WTC11 (cell line): ENCODE measurements around the gene GALE. TPM values are rescaled to one million over a fixed set of nuclear protein-coding genes. Genes with fewer than 3 reads are reported as not detected.

Source experiments
- ATAC-seq: fragments of 200-7000 bp; cut with Tn5 transposase; 2 replicates; pipeline ENCODE4 v1.10.0; 2021; ENCODE audit warnings: mild to moderate bottlenecking, moderate library complexity
- CTCF ChIA-PET: fragments of 300-600 bp; sonication (Branson Sonifier 250); formaldehyde crosslinking; loops from one replicate; lab custom pipeline; 2021; ENCODE audit warnings: antibody characterized with exemption; lab: Charles Lee
- POLR2A ChIA-PET: fragments of 350-600 bp; sonication (Branson Sonifier 250); formaldehyde crosslinking; loops from one replicate; lab custom pipeline; 2021; ENCODE audit warnings: antibody characterized with exemption; lab: Charles Lee
- DNase-seq: peaks from one replicate; pipeline ENCODE4 v3.0.0; 2021; ENCODE audit warnings: low spot score
- H3K27ac Mint-ChIP-seq: 2 replicates; pipeline ENCODE4 v1.8.0; 2021; ENCODE audit warnings: mixed read lengths
- H3K27me3 Mint-ChIP-seq: 2 replicates; pipeline ENCODE4 v1.8.0; 2021; ENCODE audit warnings: low read depth, mild to moderate bottlenecking, moderate library complexity, mixed read lengths
- H3K36me3 Mint-ChIP-seq: 2 replicates; pipeline ENCODE4 v1.8.0; 2021; ENCODE audit warnings: mixed read lengths
- H3K4me1 Mint-ChIP-seq: 2 replicates; pipeline ENCODE4 v1.8.0; 2022; ENCODE audit warnings: mixed read lengths
- H3K4me3 Mint-ChIP-seq: 2 replicates; pipeline ENCODE4 v1.8.0; 2021; ENCODE audit warnings: mild to moderate bottlenecking, moderate library complexity, mixed read lengths
- H3K9me3 Mint-ChIP-seq: 2 replicates; pipeline ENCODE4 v1.8.0; 2021; ENCODE audit warnings: mixed read lengths
- CBFB ChIP-seq: sonication (generic); formaldehyde crosslinking; IDR thresholded peaks from 2 replicates; pipeline ENCODE4 v1.8.1; 2022; ENCODE audit warnings: mild to moderate bottlenecking, low read depth, missing genetic modification reagents
- CDX4 ChIP-seq: fragments of 250-450 bp; sonication (Bioruptor Pico); IDR thresholded peaks from 2 replicates; pipeline ENCODE4 v1.9.0; 2021; ENCODE audit warnings: moderate library complexity, mild to moderate bottlenecking, inconsistent platforms, borderline replicate concordance
- CREB1 ChIP-seq: sonication (generic); formaldehyde crosslinking; IDR thresholded peaks from 2 replicates; pipeline ENCODE4 v1.8.0; 2023; ENCODE audit warnings: mild to moderate bottlenecking, missing genetic modification reagents
- ERG ChIP-seq: fragments of 250-450 bp; sonication (Bioruptor Pico); IDR thresholded peaks from 2 replicates; pipeline ENCODE4 v1.8.0; 2021; ENCODE audit warnings: mild to moderate bottlenecking
- FOXP1 ChIP-seq: sonication (generic); formaldehyde crosslinking; IDR thresholded peaks from 2 replicates; pipeline ENCODE4 v1.8.0; 2022; ENCODE audit warnings: missing genetic modification reagents, mild to moderate bottlenecking, moderate library complexity, borderline replicate concordance
- GRHL2 ChIP-seq: fragments of 250-450 bp; sonication (Bioruptor Pico); IDR thresholded peaks from 2 replicates; pipeline ENCODE4 v1.8.0; 2022; ENCODE audit warnings: mild to moderate bottlenecking, moderate library complexity; ENCODE audit not compliant: insufficient replicate concordance, severe bottlenecking
- HMGA2 ChIP-seq: fragments of 250-450 bp; sonication (Bioruptor Pico); IDR thresholded peaks from 2 replicates; pipeline ENCODE4 v1.4.0; 2021; ENCODE audit warnings: mild to moderate bottlenecking, moderate library complexity
- JAZF1 ChIP-seq: fragments of 250-450 bp; sonication (Bioruptor Pico); IDR thresholded peaks from 2 replicates; pipeline ENCODE4 v1.9.0; 2021; ENCODE audit warnings: moderate library complexity, mild to moderate bottlenecking, inconsistent platforms
- MAX ChIP-seq: sonication (generic); formaldehyde crosslinking; IDR thresholded peaks from 2 replicates; pipeline ENCODE4 v1.8.0; 2022; ENCODE audit warnings: mild to moderate bottlenecking, missing genetic modification reagents
- MXD4 ChIP-seq: fragments of 250-450 bp; sonication (Bioruptor Pico); IDR thresholded peaks from 2 replicates; pipeline ENCODE4 v1.8.0; 2021; ENCODE audit warnings: mild to moderate bottlenecking, moderate library complexity, borderline replicate concordance
- MYBL2 ChIP-seq: sonication (generic); formaldehyde crosslinking; IDR thresholded peaks from 2 replicates; pipeline ENCODE4 v1.8.1; 2023; ENCODE audit warnings: mild to moderate bottlenecking, moderate library complexity, missing genetic modification reagents
- NFYB ChIP-seq: sonication (generic); formaldehyde crosslinking; conservative IDR thresholded peaks from 2 replicates; pipeline ENCODE4 v1.8.0; 2022; ENCODE audit warnings: low read depth, missing genetic modification reagents
- PREB ChIP-seq: sonication (generic); formaldehyde crosslinking; IDR thresholded peaks from 2 replicates; pipeline ENCODE4 v1.8.1; 2022; ENCODE audit warnings: mild to moderate bottlenecking, missing genetic modification reagents, moderate library complexity, borderline replicate concordance
- TEAD1 ChIP-seq: sonication (generic); formaldehyde crosslinking; IDR thresholded peaks from 2 replicates; pipeline ENCODE4 v1.8.0; 2022; ENCODE audit warnings: mild to moderate bottlenecking, missing genetic modification reagents
- TEAD4 ChIP-seq: sonication (generic); formaldehyde crosslinking; IDR thresholded peaks from 2 replicates; pipeline ENCODE4 v1.8.0; 2022; ENCODE audit warnings: mild to moderate bottlenecking, missing genetic modification reagents
- USF2 ChIP-seq: sonication (generic); formaldehyde crosslinking; IDR thresholded peaks from 2 replicates; pipeline ENCODE4 v1.8.1; 2023; ENCODE audit warnings: mild to moderate bottlenecking, missing genetic modification reagents, moderate library complexity
- ZSCAN18 ChIP-seq: fragments of 250-450 bp; sonication (Bioruptor Pico); IDR thresholded peaks from 2 replicates; pipeline ENCODE4 v2.1.2; 2022; ENCODE audit warnings: mild to moderate bottlenecking, moderate library complexity
- total RNA-seq: library from RNA; stranded (reverse); gene quantifications from 3 replicates; pipeline ENCODE4 v1.2.3, GENCODE V29; 2021
- TF ChIP-seq, protein P1 (sequence below): fragments of 250-450 bp; sonication (Bioruptor Pico); IDR thresholded peaks from 2 replicates; pipeline ENCODE4 v1.9.0; 2021; ENCODE audit warnings: mild to moderate bottlenecking, borderline replicate concordance
- TF ChIP-seq, protein P2 (sequence below): sonication (generic); formaldehyde crosslinking; IDR thresholded peaks from 2 replicates; pipeline ENCODE4 v1.8.1; 2022; ENCODE audit warnings: low read depth, mild to moderate bottlenecking, moderate library complexity, missing genetic modification reagents, borderline replicate concordance

GALE gene
- total RNA-seq, 1 experiment from 2014 or later, result 30.3 TPM

GRCh38 chr1:23817633-23818032, 17.1 kb upstream of the GALE start (continued):
- TF ChIP-seq ERG (no peak), JAZF1 (no peak), MAX (CRISPR knock-in tag) (no peak), MYBL2 (no peak)
- TF ChIP-seq, all 79 proteins: peak for 0

GRCh38 chr1:23816906-23817305, 16.4 kb upstream of the GALE start:
- Mint-ChIP-seq H3K36me3 (peaks cover 20% of the 10 kb centered on the region; the same call in 1 of the 2 replicates), H3K9me3 (no peaks in the 10 kb centered on the region), H3K27ac (no peak overlapping the region), H3K4me1 (no peaks in the 10 kb centered on the region), H3K27me3 (no peaks in the 10 kb centered on the region), H3K4me3 (no peak overlapping the region)
- CTCF ChIA-PET, result interaction anchor here (1.6 kb wide), 1 partner anchor 100 kb away, joined by 3 read pairs; no protein-coding TSS in a partner anchor
- no peak for DNase-seq
- peak; percentile 57; the same call in 1 of the 2 replicates for ATAC-seq
- POLR2A ChIA-PET, result no interaction called here
- TF ChIP-seq CREB1 (CRISPR knock-in tag), result no peak
- TF ChIP-seq ZSCAN18, result no peak
- TF ChIP-seq, protein P1, sequence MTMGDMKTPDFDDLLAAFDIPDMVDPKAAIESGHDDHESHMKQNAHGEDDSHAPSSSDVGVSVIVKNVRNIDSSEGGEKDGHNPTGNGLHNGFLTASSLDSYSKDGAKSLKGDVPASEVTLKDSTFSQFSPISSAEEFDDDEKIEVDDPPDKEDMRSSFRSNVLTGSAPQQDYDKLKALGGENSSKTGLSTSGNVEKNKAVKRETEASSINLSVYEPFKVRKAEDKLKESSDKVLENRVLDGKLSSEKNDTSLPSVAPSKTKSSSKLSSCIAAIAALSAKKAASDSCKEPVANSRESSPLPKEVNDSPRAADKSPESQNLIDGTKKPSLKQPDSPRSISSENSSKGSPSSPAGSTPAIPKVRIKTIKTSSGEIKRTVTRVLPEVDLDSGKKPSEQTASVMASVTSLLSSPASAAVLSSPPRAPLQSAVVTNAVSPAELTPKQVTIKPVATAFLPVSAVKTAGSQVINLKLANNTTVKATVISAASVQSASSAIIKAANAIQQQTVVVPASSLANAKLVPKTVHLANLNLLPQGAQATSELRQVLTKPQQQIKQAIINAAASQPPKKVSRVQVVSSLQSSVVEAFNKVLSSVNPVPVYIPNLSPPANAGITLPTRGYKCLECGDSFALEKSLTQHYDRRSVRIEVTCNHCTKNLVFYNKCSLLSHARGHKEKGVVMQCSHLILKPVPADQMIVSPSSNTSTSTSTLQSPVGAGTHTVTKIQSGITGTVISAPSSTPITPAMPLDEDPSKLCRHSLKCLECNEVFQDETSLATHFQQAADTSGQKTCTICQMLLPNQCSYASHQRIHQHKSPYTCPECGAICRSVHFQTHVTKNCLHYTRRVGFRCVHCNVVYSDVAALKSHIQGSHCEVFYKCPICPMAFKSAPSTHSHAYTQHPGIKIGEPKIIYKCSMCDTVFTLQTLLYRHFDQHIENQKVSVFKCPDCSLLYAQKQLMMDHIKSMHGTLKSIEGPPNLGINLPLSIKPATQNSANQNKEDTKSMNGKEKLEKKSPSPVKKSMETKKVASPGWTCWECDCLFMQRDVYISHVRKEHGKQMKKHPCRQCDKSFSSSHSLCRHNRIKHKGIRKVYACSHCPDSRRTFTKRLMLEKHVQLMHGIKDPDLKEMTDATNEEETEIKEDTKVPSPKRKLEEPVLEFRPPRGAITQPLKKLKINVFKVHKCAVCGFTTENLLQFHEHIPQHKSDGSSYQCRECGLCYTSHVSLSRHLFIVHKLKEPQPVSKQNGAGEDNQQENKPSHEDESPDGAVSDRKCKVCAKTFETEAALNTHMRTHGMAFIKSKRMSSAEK (CRISPR knock-in tag), result no peak
- TF ChIP-seq HMGA2 (CRISPR knock-in tag), result no peak
- no peak for TF ChIP-seq CDX4 (CRISPR knock-in tag)
- no peak for TF ChIP-seq PREB (CRISPR knock-in tag)
- no peak for TF ChIP-seq FOXP1 (CRISPR knock-in tag)
- TF ChIP-seq NFYB (CRISPR knock-in tag), result no peak
- TF ChIP-seq MXD4, result no peak
- TF ChIP-seq, protein P2, sequence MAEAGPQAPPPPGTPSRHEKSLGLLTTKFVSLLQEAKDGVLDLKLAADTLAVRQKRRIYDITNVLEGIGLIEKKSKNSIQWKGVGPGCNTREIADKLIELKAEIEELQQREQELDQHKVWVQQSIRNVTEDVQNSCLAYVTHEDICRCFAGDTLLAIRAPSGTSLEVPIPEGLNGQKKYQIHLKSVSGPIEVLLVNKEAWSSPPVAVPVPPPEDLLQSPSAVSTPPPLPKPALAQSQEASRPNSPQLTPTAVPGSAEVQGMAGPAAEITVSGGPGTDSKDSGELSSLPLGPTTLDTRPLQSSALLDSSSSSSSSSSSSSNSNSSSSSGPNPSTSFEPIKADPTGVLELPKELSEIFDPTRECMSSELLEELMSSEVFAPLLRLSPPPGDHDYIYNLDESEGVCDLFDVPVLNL (CRISPR knock-in tag), result no peak
- TF ChIP-seq GRHL2 (CRISPR knock-in tag), result no peak
- no peak for TF ChIP-seq USF2
- no peak for TF ChIP-seq TEAD1 (CRISPR knock-in tag)
- TF ChIP-seq CBFB (CRISPR knock-in tag), result no peak
- TF ChIP-seq TEAD4 (CRISPR knock-in tag), result no peak
